ENCODE measurements around the gene MOCS2.

- TF ChIP-seq CTCF (IDR thresholded peaks at IDR 0.05) (no peak), EP300 (IDR thresholded peaks at IDR 0.05) (no peak)
Observed at GRCh38 chr5:53087621-53088121, 21.9 kb downstream of the MOCS2 start.
